Sciatic nerve (tissue), 2 donors: ENCODE data around the gene ARMC9. TPM values are rescaled to one million over a fixed set of nuclear protein-coding genes. Genes with fewer than 3 reads are reported as not detected.
"Not testable (repeated sequence)": the region's sequence is repeated elsewhere in the genome, so short reads cannot be mapped to it uniquely, and the experiment has no call there.

ENCODE experiments used
- ATAC-seq: fragments of 200-7000 bp; cut with Tn5 transposase; one replicate; pipeline ENCODE4 v1.9.1; 2020; ENCODE audit warnings: mild to moderate bottlenecking, moderate library complexity
- DNase-seq: peaks from one replicate; pipeline ENCODE4 v3.0.0-alpha.2; 2020; ENCODE audit warnings: low spot score
- intact Hi-C: fragments of 100-400 bp; cut with DNase I; formaldehyde crosslinking; loops from one replicate; pipeline ENCODE4 v1.14.2; 2022
- total RNA-seq: library from RNA; stranded (reverse); fragmentation: NEBNext Ultra II Directional; extraction: Animal tissue kit (Norgen Biotek cat#: 25700); gene quantifications from one replicate; pipeline ENCODE4 v1.2.1, GENCODE V29; 2021
- donor health status: DM: no; HTN: no; CAD: no.
- donor health status: DM: no; HTN: no; CAD: no.

Gene ARMC9
- total RNA-seq, 1 donor from 2014 or later: 15.4 TPM

GRCh38 chr2:231297108-231297908 is 98.9 kb downstream of the ARMC9 start:
- ATAC-seq: peak; percentile 85
- DNase-seq: peak; percentile 77
- intact Hi-C loops: loop anchor here (10.0 kb wide), 1 partner anchor 97 kb away; the partner anchor contains the start of gene B3GNT7

GRCh38 chr2:231298091-231298490 is 99.7 kb downstream of the ARMC9 start:
- intact Hi-C loops: loop anchor here (10.0 kb wide), 1 partner anchor 97 kb away; the partner anchor contains the start of gene B3GNT7
- DNase-seq: no peak
- no peak for ATAC-seq

GRCh38 chr2:231299267-231299666 is 100.8 kb downstream of the ARMC9 start:
- peak; percentile 65 for ATAC-seq
- DNase-seq: no peak
- intact Hi-C loops: loop anchor here (10.0 kb wide), 1 partner anchor 96 kb away; the partner anchor contains the start of gene B3GNT7

- DNase-seq (no peak), ATAC-seq (no peak)
- intact Hi-C loops: no loop called here
These were observed 101.7 kb downstream of the ARMC9 start for GRCh38 chr2:231300020-231300721.

GRCh38 chr2:231300722-231301076 is 102.3 kb downstream of the ARMC9 start:
- no peak for DNase-seq
- ATAC-seq: no peak
- intact Hi-C loops: no loop called here

GRCh38 chr2:231304259-231304658 is 105.8 kb downstream of the ARMC9 start:
- ATAC-seq, intact Hi-C loops, DNase-seq: not testable (repeated sequence)

- no peak for ATAC-seq
- intact Hi-C loops: no loop called here
- no peak for DNase-seq
These were observed 106.8 kb downstream of the ARMC9 start for GRCh38 chr2:231305221-231305620.

- DNase-seq (no peak), ATAC-seq (no peak)
- intact Hi-C loops: no loop called here
These were observed 108.5 kb downstream of the ARMC9 start for GRCh38 chr2:231306791-231307393.

GRCh38 chr2:231308219-231308618 is 109.8 kb downstream of the ARMC9 start:
- intact Hi-C loops: no loop called here
- ATAC-seq: no peak
- no peak for DNase-seq

GRCh38 chr2:231308631-231309428 is 110.4 kb downstream of the ARMC9 start:
- no peak for DNase-seq
- ATAC-seq: no peak
- intact Hi-C loops: no loop called here

- DNase-seq: no peak
- intact Hi-C loops: no loop called here
- no peak for ATAC-seq
These were observed 113.6 kb downstream of the ARMC9 start for GRCh38 chr2:231312066-231312465.

- intact Hi-C loops: no loop called here
- peak; percentile 13 for ATAC-seq
- DNase-seq: no peak
These were observed 117.5 kb downstream of the ARMC9 start for GRCh38 chr2:231315896-231316295.

- ATAC-seq (no peak), DNase-seq (no peak)
- intact Hi-C loops: no loop called here
These were observed 119.1 kb downstream of the ARMC9 start for GRCh38 chr2:231317579-231317978.

- intact Hi-C loops: no loop called here
- ATAC-seq (no peak), DNase-seq (no peak)
These were observed 120.0 kb downstream of the ARMC9 start for GRCh38 chr2:231318436-231318835.

GRCh38 chr2:231318954-231319353 is 120.5 kb downstream of the ARMC9 start:
- ATAC-seq (no peak), DNase-seq (no peak)
- intact Hi-C loops: no loop called here

GRCh38 chr2:231319867-231320266 is 121.4 kb downstream of the ARMC9 start:
- intact Hi-C loops: no loop called here
- DNase-seq (no peak), ATAC-seq (no peak)

GRCh38 chr2:231321021-231321420 is 122.6 kb downstream of the ARMC9 start:
- ATAC-seq (peak; percentile 35), DNase-seq (no peak)
- intact Hi-C loops: no loop called here

GRCh38 chr2:231321556-231322334 is 123.3 kb downstream of the ARMC9 start:
- peak; percentile 70 for DNase-seq
- intact Hi-C loops: no loop called here
- ATAC-seq: peak; percentile 89
